ENCODE results near the gene ENTPD8.
"Not testable (repeated sequence)": the region's sequence is repeated elsewhere in the genome, so short reads cannot be mapped to it uniquely, and the experiment has no call there.

The ENTPD8 gene

GRCh38 chr9:137411645-137412380 lies 29.3 kb downstream of the ENTPD8 start:
- peak; percentile 73 for ATAC-seq
- no peak for TF ChIP-seq CSDC2 (CRISPR knock-in tag; IDR thresholded peaks at IDR 0.05)
- TF ChIP-seq ZNF8 (CRISPR knock-in tag; IDR thresholded peaks at IDR 0.05), result no peak
- TF ChIP-seq SNAI2 (CRISPR knock-in tag; IDR thresholded peaks at IDR 0.05), result no peak
- TF ChIP-seq PATZ1 (CRISPR knock-in tag; IDR thresholded peaks at IDR 0.05; ENCODE audit: borderline replicate concordance), result peak; percentile 25; the same call in 1 of the 2 replicates
- TF ChIP-seq TOX (CRISPR knock-in tag; IDR thresholded peaks at IDR 0.05; ENCODE audit: borderline replicate concordance), result no peak
- TF ChIP-seq GLIS3 (CRISPR knock-in tag; IDR thresholded peaks at IDR 0.05), result no peak

- no peak for ATAC-seq
- TF ChIP-seq SNAI2 (CRISPR knock-in tag; IDR thresholded peaks at IDR 0.05), result no peak
- TF ChIP-seq TCF4 (CRISPR knock-in tag; IDR thresholded peaks at IDR 0.05; ENCODE audit: borderline replicate concordance), result no peak
These were observed 29.9 kb downstream of the ENTPD8 start for GRCh38 chr9:137411260-137411644.

- no peak for ATAC-seq
- no peak for TF ChIP-seq PPARA (CRISPR knock-in tag; IDR thresholded peaks at IDR 0.05; ENCODE audit: borderline replicate concordance)
- no peak for TF ChIP-seq TSHZ2 (CRISPR knock-in tag; IDR thresholded peaks at IDR 0.05)
- TF ChIP-seq ZC3H10 (CRISPR knock-in tag; IDR thresholded peaks at IDR 0.05), result no peak
- no peak for TF ChIP-seq ESRRG (CRISPR knock-in tag; IDR thresholded peaks at IDR 0.05)
- no peak for TF ChIP-seq ZFP30 (CRISPR knock-in tag; IDR thresholded peaks at IDR 0.05)
- TF ChIP-seq TOX (CRISPR knock-in tag; IDR thresholded peaks at IDR 0.05; ENCODE audit: borderline replicate concordance), result no peak
- TF ChIP-seq CSDC2 (CRISPR knock-in tag; IDR thresholded peaks at IDR 0.05), result no peak
- TF ChIP-seq POU6F1 (CRISPR knock-in tag; IDR thresholded peaks at IDR 0.05; ENCODE audit: borderline replicate concordance, low read depth), result no peak
- TF ChIP-seq ZNF70 (CRISPR knock-in tag; IDR thresholded peaks at IDR 0.05), result no peak
- no peak for TF ChIP-seq ZNF8 (CRISPR knock-in tag; IDR thresholded peaks at IDR 0.05)
- TF ChIP-seq BACH2 (CRISPR knock-in tag; IDR thresholded peaks at IDR 0.05; ENCODE audit: borderline replicate concordance), result no peak
These were observed 30.3 kb downstream of the ENTPD8 start for GRCh38 chr9:137410891-137411249.

- not testable (repeated sequence) for ATAC-seq
These were observed 30.8 kb downstream of the ENTPD8 start for GRCh38 chr9:137410236-137410890.

GRCh38 chr9:137409515-137409914 lies 31.6 kb downstream of the ENTPD8 start:
- TF ChIP-seq CSDC2 (CRISPR knock-in tag; IDR thresholded peaks at IDR 0.05) (no peak), OSR1 (CRISPR knock-in tag; IDR thresholded peaks at IDR 0.05) (no peak), ZFP30 (CRISPR knock-in tag; IDR thresholded peaks at IDR 0.05) (no peak), ZNF8 (CRISPR knock-in tag; IDR thresholded peaks at IDR 0.05) (no peak), PATZ1 (CRISPR knock-in tag; IDR thresholded peaks at IDR 0.05; ENCODE audit: borderline replicate concordance) (no peak), ARNTL (CRISPR knock-in tag; IDR thresholded peaks at IDR 0.05; ENCODE audit: borderline replicate concordance, low read depth) (no peak), TCF4 (CRISPR knock-in tag; IDR thresholded peaks at IDR 0.05; ENCODE audit: borderline replicate concordance) (no peak), PPARA (CRISPR knock-in tag; IDR thresholded peaks at IDR 0.05; ENCODE audit: borderline replicate concordance) (no peak), ESRRG (CRISPR knock-in tag; IDR thresholded peaks at IDR 0.05) (no peak), ZFP3 (CRISPR knock-in tag; IDR thresholded peaks at IDR 0.05) (no peak)
- ATAC-seq, result no peak

Data from SK-N-SH treated with all-trans-retinoic acid at 6 μM for 48 hours (cell line).